ENCODE data around the gene AIFM3. TPM values are rescaled to one million over a fixed set of nuclear protein-coding genes. Genes with fewer than 3 reads are reported as not detected.
A peak's percentile ranks its signal among the peaks of the same experiment; 100 is the strongest.

Gene AIFM3
- total RNA-seq, 1 experiment from 2014 or later, result not detected

GRCh38 chr22:20991252-20992055, 24.4 kb downstream of the AIFM3 start:
- no peak for DNase-seq (ENCODE audit: low spot score)

- DNase-seq (ENCODE audit: low spot score), result no peak
Measured at GRCh38 chr22:20992056-20992442, 25.0 kb downstream of the AIFM3 start.

- no peak for DNase-seq (ENCODE audit: low spot score)
Measured at GRCh38 chr22:20992456-20993303, 25.6 kb downstream of the AIFM3 start.

- no peak for DNase-seq (ENCODE audit: low spot score)
Measured at GRCh38 chr22:20993304-20994127, 26.5 kb downstream of the AIFM3 start.

GRCh38 chr22:20994128-20994901, 27.3 kb downstream of the AIFM3 start:
- DNase-seq (ENCODE audit: low spot score), result no peak

- DNase-seq (ENCODE audit: low spot score), result no peak
Measured at GRCh38 chr22:20994902-20995241, 27.8 kb downstream of the AIFM3 start.

GRCh38 chr22:20995329-20996030, 28.4 kb downstream of the AIFM3 start:
- DNase-seq (ENCODE audit: low spot score), result no peak

- DNase-seq (ENCODE audit: low spot score), result no peak
Measured at GRCh38 chr22:20996031-20996410, 29.0 kb downstream of the AIFM3 start.

GRCh38 chr22:20996598-20997535, 29.8 kb downstream of the AIFM3 start:
- DNase-seq (ENCODE audit: low spot score), result no peak

GRCh38 chr22:20997536-20998257, 30.6 kb downstream of the AIFM3 start:
- no peak for DNase-seq (ENCODE audit: low spot score)

GRCh38 chr22:20998411-20999336, 31.6 kb downstream of the AIFM3 start:
- no peak for DNase-seq (ENCODE audit: low spot score)

GRCh38 chr22:20999350-21000206, 32.5 kb downstream of the AIFM3 start:
- DNase-seq (ENCODE audit: low spot score), result no peak

GRCh38 chr22:21000207-21000986, 33.3 kb downstream of the AIFM3 start:
- DNase-seq (ENCODE audit: low spot score), result no peak

GRCh38 chr22:21000987-21001600, 34.0 kb downstream of the AIFM3 start:
- no peak for DNase-seq (ENCODE audit: low spot score)

- peak; percentile 84 for DNase-seq (ENCODE audit: low spot score)
Measured at GRCh38 chr22:21001601-21002325, 34.7 kb downstream of the AIFM3 start, which contains the start of gene THAP7. TSS of gene THAP7 (minus strand) at chr22:21002118. CDS start at chr22:21001911, 207 bp downstream.
